ENCODE measurements around the gene RNF4.
"Not testable (repeated sequence)": the region's sequence is repeated elsewhere in the genome, so short reads cannot be mapped to it uniquely, and the experiment has no call there.

RNF4 gene

GRCh38 chr4:2468456-2469191 lies at the start of gene RNF4:
RNF4 (plus strand) TSS chr4:2469106; CDS start chr4:2490494, 21,388 bp downstream.
- peak; percentile 56 to 97 (median 92) for DNase-seq

DNA sequence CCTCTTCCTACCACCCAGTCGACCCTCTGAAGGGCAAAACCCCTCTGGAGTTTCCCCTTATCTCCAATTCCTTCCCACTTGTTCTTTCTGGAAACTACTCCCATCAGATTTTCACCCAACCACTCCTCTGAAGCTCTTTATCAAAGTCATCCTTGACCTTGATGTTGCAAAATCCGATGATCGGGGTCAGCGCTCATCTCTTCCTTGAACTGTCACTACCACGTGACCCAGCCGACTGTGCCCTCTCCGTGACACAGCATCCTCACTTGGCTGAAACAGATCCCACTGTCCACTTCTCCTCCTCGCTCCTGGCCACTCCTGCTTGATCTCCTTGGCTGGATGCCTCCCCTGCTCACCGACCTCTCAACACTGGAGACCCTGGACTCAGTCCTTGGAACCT lies 49.1 kb upstream of the RNF4 start:
- no peak for DNase-seq

- DNase-seq: no peak
Measured at GRCh38 chr4:2421928-2422327, 47.0 kb upstream of the RNF4 start.

- no peak for DNase-seq
Measured at GRCh38 chr4:2423066-2423465, 45.8 kb upstream of the RNF4 start.

DNA sequence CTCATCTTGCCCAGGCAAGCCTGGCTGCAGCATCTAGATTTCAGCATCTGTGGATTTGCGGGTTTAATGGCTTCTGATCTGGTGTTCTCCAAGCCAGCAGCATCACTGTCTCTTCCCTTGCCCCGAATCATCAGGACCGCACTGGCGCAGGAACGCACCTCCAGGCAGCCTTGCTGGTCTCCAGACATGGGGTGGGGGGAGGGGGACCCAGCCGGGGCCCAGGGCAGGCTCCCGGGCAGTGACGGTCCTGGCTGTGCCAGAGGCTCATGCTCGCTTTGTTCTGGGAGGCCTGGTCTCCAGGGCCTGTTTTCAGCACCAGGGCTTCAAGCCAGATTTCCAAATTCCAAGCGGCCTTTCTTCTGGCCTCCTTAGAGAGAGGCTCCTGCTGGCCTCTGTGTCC lies 45.2 kb upstream of the RNF4 start:
- no peak for DNase-seq

DNA sequence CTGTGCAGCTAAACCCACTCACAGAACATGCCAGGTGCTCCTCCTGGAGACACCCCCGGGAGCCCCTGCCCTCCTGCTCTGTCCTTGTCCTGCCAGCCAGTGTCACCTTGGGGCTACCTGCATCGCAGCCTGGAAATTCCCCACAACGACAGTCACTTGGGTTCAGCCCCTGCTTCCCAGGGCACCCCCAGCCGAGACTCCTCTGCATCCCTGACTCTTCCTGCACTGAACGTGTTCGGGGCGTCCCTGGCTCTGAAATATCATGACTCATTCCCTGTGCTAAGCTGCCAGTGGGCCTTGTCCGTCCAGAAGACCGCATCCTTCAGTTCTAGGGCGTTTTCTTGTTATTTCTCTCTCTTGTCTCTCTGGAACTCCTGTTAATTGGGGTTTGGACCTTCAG lies 44.3 kb upstream of the RNF4 start:
- no peak for DNase-seq

DNA sequence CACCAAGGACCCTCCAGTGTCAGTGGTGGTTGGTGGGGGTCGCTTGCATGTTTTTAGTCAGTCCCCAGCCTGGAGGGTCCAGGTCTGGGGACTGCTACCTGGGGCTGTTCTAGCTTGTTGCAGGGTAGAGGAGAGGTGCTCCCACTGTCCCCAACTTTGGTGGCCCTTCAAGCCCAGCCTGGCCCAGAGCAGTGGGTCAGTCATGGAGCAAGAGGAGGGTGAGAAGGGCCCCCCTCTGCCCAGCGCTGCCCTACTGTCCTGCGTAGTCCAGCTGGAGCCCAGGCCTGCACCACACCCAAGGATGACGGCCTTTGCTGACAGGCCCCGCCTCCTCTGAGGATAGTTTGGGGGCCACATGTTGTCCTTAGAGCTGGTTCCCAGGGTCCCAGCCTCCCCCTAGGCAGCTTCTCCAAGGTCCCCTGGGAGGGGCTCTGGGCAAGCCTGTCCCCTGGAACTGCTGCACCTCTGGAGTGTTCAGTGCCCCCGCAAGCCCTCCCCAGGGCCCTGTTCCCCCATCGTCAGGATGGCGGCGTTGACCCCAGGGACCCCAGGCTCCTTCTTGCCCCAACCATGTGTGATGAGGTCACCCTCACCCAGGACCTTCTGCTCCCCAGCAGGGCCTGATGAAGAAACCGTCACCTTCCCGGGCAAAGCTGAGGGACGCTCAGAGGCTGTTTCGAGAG lies 43.4 kb upstream of the RNF4 start:
- DNase-seq: no peak

GRCh38 chr4:2426069-2426397 lies 42.9 kb upstream of the RNF4 start:
- no peak for DNase-seq

- no peak for DNase-seq
Measured at GRCh38 chr4:2426711-2427275, 42.1 kb upstream of the RNF4 start.

GRCh38 chr4:2427383-2428334 lies 41.2 kb upstream of the RNF4 start:
- no peak for DNase-seq

DNA sequence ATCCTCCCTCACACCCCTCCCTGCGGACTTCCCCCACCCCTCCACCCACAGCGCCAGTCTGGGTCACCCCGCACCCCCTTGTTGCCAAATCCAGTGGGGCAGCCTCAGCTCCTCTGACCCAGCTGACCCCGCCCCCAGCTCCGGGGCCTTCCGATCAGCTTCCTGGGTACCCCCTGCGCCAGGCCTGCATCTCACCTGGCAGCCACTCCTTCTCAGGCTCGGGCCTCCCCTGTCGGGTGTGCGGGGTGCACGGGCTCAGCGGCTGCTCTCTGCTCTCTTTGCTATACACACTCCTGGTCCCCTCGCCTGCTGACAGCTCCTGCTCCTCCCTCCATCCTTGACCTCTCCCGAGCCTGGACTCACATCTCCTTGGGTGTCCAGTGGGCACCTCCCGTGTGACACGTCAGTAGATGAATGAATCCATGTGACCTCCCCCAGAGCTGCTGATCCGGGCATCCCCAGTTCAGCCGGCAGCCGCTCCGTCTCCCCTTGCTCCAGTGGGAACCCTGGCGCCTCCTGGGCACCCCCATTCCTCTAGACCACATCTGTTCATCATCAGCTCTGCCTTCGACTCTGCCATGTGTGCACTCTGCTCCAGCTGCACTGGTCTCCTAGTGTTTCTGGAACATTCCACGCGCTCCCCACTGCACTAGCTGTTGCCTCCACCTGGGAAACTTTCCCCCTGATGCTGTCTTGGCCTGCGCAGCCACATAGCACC lies 40.3 kb upstream of the RNF4 start:
- DNase-seq: no peak

GRCh38 chr4:2429945-2430757 lies 38.8 kb upstream of the RNF4 start:
- DNase-seq: not testable (repeated sequence)

- no peak for DNase-seq
Measured at GRCh38 chr4:2432004-2432403, 36.9 kb upstream of the RNF4 start.

DNA sequence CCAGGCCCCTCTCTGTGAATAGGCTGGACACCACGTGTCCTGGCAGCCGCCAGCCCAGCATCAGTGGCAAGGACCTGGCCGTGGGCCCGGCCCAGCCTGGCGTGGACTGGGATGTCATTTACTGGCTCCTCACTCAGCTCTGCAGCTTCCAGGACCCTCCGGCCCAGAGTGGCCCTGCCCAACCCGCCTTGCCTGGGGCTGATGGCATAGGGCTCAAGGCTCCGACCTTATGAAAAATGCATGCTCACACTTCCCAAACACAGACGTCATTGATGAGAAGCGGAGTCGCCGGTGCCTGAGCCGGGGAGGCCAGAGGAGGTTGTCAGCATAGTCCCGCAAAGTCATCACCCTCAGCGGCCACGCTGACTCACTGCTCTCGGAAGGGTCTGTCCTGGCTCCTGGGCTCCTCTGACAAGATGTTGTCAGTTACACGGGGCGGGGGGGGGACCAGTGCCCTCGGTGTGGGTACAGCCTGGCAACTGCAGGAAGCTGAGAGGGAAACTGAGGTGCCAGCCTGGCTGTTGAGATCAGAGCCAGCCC lies 35.8 kb upstream of the RNF4 start:
- DNase-seq: peak; percentile 26 to 96 (median 77)

- DNase-seq: peak in 25 of 56 donors; percentile 18 to 67 (median 40)
Measured at GRCh38 chr4:2433609-2434350, 35.1 kb upstream of the RNF4 start.

DNA sequence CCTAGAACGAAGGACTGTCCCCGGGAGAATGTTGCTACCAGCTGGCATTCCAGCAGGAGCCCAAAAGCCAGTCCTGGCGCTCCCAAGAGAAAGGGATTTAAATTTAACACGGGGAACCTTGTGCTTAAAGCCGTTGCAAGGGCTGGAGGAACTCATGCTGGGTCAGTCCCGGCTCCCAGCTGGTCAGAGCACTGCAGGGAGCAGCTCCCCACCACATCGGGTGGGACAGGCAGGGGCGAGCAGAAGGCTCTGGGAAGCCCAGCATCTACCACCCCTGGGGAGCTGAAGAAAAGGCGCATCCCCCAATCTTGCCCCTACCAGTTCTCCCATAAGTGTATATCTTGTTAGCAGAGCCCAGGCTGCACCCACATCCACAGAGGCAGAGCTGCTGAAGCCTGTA lies 34.5 kb upstream of the RNF4 start:
- no peak for DNase-seq

DNA sequence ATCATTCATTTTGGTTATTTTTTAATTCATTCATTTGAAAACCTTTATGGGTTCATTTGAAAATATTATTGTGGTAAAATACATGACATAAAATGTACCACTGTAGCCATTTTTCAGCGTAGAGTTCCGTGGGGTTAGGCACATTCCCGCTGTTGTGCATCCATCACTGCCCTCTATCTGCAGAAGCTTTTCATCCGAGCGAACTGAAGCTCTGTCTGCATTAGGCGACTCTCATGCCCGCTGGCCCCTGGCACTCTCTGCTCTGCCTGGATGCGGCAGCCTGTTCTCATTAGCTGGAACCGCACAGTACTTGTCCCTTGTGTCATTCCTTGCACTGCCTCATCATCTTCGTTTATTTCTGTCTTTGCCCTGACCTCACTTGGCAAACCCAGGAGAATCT lies 32.6 kb upstream of the RNF4 start:
- DNase-seq: peak in 32 of 56 donors; percentile 16 to 79 (median 44)

DNA sequence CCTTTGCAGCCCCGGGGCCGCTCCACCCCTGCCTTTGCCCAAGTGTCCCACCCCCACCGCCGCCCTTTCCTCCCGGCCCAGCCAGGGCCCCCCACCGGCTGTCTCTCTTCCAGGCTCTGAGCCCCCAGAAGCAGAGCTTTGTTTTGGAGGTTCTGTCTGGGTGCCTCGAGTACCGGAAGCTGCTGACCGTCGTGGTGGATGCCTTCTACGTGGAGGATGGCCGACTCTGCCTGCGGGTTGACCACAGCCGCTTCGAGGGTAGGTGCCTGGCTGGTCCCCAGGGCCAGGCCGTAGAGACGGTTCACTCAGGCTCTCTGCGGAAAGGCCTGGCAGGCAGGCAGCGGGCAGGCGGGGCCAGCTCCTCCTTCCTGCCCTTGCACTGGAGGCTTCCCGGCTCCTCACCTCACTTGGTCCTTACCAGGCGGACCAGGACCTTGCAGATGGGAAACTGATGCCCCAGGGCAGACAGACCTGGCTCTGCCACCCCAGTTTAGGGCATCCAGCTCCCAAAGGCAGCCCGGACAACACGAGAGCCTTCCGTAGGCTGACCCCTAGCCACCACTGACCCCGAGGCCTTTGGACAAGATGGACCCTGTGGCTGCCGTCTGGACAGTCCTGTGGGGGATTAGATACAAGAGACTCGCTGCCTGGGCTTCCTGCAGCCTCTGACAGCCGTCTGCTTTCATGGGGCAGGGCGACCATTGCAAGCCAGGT lies 32.0 kb upstream of the RNF4 start:
- DNase-seq: no peak
